Measurements from ENCODE around the gene PUM2. TPM values are rescaled to one million over a fixed set of nuclear protein-coding genes. Genes with fewer than 3 reads are reported as not detected.

The PUM2 gene
- total and polyA plus RNA-seq, 2 donors from 2014 or later: 22.0 to 94.3 TPM

DNA sequence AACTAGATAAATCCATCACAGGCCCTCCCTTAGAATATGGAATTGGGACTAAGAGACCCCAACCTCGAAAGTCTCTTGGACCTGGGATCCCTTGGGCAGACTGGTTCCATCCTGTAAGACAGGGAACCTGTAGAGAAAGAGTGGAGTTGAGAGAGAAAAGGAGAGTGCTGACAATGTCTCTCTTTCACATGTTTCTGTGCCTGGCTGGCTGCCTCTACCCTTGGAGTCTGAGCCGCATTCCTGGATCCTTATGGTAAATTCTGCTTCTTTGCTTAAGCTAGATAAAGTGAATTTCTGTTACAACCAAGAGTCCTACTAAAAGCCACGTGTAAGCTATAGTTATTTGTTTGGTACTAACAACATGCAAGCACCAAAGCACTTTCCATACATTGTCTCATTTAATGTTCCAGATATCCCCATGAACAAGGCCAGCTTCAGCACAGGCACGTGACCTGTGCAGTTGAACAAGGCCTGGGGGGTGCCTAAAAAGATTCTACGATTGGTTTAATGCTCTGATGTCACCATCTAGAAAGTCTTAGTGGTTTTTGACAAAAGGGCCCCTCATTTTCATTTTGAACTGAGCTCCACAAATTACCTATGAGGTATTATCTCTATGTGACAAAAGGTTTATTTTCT is 2.1 kb upstream of the PUM2 start:
- Histone ChIP-seq H3K9ac (ENCODE audit: low read length in 3 of 3) (no peak overlapping the region), H3K9me3 (ENCODE audit: control insufficient read depth in 2 of 3, insufficient read depth in 1 of 3, low read length in 3 of 3) (no peaks in the 10 kb centered on the region), H3K27ac (ENCODE audit: low read depth in 2 of 2, low read length in 2 of 2) (no peak overlapping the region), H3K36me3 (ENCODE audit: control insufficient read depth in 2 of 3, insufficient read depth in 3 of 3, low read length in 3 of 3) (no peaks in the 10 kb centered on the region), H3K4me3 (ENCODE audit: low read length in 3 of 3) (no peak overlapping the region), H3K4me1 (ENCODE audit: control insufficient read depth in 2 of 3, insufficient read depth in 2 of 3, low read depth in 1 of 3, low read length in 3 of 3) (peaks cover 2 to 14% (median 6%) of the 10 kb centered on the region in 3 donors), H3K27me3 (ENCODE audit: control insufficient read depth, insufficient read depth, low read length) (no peaks in the 10 kb centered on the region)
- DNase-seq (peak in 1 of 5 donors; percentile 9), FAIRE-seq (no peak)
- intact Hi-C loops (cut with DNase I): no loop called here
- TF ChIP-seq, protein P1, sequence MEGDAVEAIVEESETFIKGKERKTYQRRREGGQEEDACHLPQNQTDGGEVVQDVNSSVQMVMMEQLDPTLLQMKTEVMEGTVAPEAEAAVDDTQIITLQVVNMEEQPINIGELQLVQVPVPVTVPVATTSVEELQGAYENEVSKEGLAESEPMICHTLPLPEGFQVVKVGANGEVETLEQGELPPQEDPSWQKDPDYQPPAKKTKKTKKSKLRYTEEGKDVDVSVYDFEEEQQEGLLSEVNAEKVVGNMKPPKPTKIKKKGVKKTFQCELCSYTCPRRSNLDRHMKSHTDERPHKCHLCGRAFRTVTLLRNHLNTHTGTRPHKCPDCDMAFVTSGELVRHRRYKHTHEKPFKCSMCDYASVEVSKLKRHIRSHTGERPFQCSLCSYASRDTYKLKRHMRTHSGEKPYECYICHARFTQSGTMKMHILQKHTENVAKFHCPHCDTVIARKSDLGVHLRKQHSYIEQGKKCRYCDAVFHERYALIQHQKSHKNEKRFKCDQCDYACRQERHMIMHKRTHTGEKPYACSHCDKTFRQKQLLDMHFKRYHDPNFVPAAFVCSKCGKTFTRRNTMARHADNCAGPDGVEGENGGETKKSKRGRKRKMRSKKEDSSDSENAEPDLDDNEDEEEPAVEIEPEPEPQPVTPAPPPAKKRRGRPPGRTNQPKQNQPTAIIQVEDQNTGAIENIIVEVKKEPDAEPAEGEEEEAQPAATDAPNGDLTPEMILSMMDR (IDR thresholded peaks at IDR 0.05; ENCODE audit: borderline replicate concordance, extremely low read depth, insufficient read depth): no peak

DNA sequence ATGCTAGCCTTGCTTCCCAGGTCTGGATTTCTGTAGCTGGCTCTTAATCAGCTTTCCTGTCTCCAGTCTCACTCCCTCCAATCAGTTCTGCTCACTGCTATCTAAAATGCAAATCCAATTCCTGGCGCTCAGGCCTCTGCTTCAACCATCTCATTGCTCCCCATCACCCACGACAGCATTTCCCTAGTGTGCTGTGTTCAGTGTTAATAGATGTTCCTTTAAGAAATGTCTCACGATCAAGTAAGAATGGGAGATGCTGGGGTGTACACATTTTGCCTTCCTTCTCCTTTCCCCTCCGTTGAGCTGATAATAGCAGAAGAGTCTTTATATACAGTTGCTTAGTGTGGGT is 1.6 kb upstream of the PUM2 start:
- no peak for DNase-seq
- intact Hi-C loops (cut with DNase I): no loop called here
- Histone ChIP-seq H3K36me3 (ENCODE audit: control insufficient read depth in 2 of 3, insufficient read depth in 3 of 3, low read length in 3 of 3) (no peaks in the 10 kb centered on the region), H3K9me3 (ENCODE audit: control insufficient read depth in 2 of 3, insufficient read depth in 1 of 3, low read length in 3 of 3) (no peaks in the 10 kb centered on the region), H3K4me1 (ENCODE audit: control insufficient read depth in 2 of 3, insufficient read depth in 2 of 3, low read depth in 1 of 3, low read length in 3 of 3) (peaks cover 2 to 16% (median 10%) of the 10 kb centered on the region in 3 donors), H3K27ac (ENCODE audit: low read depth in 2 of 2, low read length in 2 of 2) (no peak overlapping the region), H3K9ac (ENCODE audit: low read length in 3 of 3) (no peak overlapping the region), H3K27me3 (ENCODE audit: control insufficient read depth, insufficient read depth, low read length) (no peaks in the 10 kb centered on the region), H3K4me3 (ENCODE audit: low read length in 3 of 3) (no peak overlapping the region)
- TF ChIP-seq, protein P1 (IDR thresholded peaks at IDR 0.05; ENCODE audit: borderline replicate concordance, extremely low read depth, insufficient read depth): no peak
- no peak for FAIRE-seq

DNA sequence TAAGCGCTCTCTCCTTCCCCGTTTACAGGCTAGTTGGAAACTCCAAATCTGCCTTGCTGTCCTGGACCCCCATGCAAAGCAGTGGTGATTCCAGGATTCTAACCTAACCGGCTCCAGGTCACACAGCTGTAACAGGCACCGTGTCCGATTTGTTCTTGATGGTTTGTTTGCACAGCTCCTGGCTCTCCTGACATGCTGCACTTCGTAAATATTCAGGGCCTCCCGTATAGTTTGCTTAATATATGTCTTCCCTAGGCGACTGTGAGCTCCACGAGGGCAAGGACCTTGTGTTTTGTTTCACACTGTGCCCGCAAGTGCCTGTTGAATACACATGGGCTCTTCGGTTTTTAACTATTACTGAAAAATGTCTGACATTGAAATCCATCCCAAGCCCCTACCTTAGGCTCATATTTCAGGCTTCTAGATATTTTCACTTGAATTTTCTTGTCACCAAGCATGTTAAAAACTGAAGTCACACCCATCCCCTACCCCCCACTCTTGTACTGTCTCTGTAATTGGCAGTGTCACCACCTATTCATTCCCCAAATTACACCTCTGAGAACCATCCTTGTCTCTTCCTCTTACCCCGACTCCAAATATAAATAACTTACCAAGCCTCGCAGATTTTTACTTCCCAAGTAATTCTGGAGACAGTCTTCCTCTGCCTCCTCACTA is 1.0 kb upstream of the PUM2 start:
- Histone ChIP-seq H3K9ac (ENCODE audit: low read length in 3 of 3) (peak overlapping the region; percentile 62 to 93 (median 82)), H3K36me3 (ENCODE audit: control insufficient read depth in 2 of 3, insufficient read depth in 3 of 3, low read length in 3 of 3) (no peaks in the 10 kb centered on the region), H3K27ac (ENCODE audit: low read depth in 2 of 2, low read length in 2 of 2) (peak overlapping the region; percentile 95 to 96), H3K9me3 (ENCODE audit: control insufficient read depth in 2 of 3, insufficient read depth in 1 of 3, low read length in 3 of 3) (no peaks in the 10 kb centered on the region), H3K4me1 (ENCODE audit: control insufficient read depth in 2 of 3, insufficient read depth in 2 of 3, low read depth in 1 of 3, low read length in 3 of 3) (peaks cover 2 to 19% (median 12%) of the 10 kb centered on the region in 3 donors), H3K27me3 (ENCODE audit: control insufficient read depth, insufficient read depth, low read length) (no peaks in the 10 kb centered on the region), H3K4me3 (ENCODE audit: low read length in 3 of 3) (peak overlapping the region; percentile 74 to 88 (median 79))
- intact Hi-C loops (cut with DNase I): no loop called here
- TF ChIP-seq, protein P1 (IDR thresholded peaks at IDR 0.05; ENCODE audit: borderline replicate concordance, extremely low read depth, insufficient read depth): no peak
- FAIRE-seq: no peak
- peak in 2 of 5 donors; percentile 50 to 62 for DNase-seq
